NT2/D1 (cell line): Measurements from ENCODE around the gene LSS.

Experiments
- DNase-seq: peaks from one replicate; pipeline ENCODE4 v3.0.0-alpha.2; 2011; ENCODE audit warnings: low read depth, low spot score
- H3K27me3 ChIP-seq: 2 replicates; pipeline ENCODE4 v1.6.0; 2011; ENCODE audit warnings: mild to moderate bottlenecking; ENCODE audit not compliant: insufficient read length, insufficient read depth
- H3K36me3 ChIP-seq: 2 replicates; pipeline ENCODE4 v1.6.1; 2011; ENCODE audit warnings: mild to moderate bottlenecking, low read length, mixed read lengths; ENCODE audit not compliant: insufficient read depth, insufficient read length
- H3K4me1 ChIP-seq: 2 replicates; pipeline ENCODE4 v1.5.1; 2011; ENCODE audit not compliant: insufficient read depth, insufficient read length
- H3K4me3 ChIP-seq: 2 replicates; pipeline ENCODE4 v1.5.1; 2011; ENCODE audit warnings: low read depth; ENCODE audit not compliant: insufficient read length
- H3K9ac ChIP-seq: 2 replicates; pipeline ENCODE4 v1.6.0; 2011; ENCODE audit warnings: low read depth; ENCODE audit not compliant: insufficient read length
- H3K9me3 ChIP-seq: 2 replicates; pipeline ENCODE4 v1.5.1; 2011; ENCODE audit warnings: mild to moderate bottlenecking, low read length; ENCODE audit not compliant: insufficient read depth
- SUZ12 ChIP-seq: IDR thresholded peaks from 2 replicates; pipeline ENCODE4 v1.6.1; 2011; ENCODE audit not compliant: insufficient read length, insufficient read depth; ENCODE audit errors: extremely low read depth
- YY1 ChIP-seq: IDR thresholded peaks from 2 replicates; pipeline ENCODE4 v1.6.1; 2011; ENCODE audit not compliant: insufficient read length, insufficient read depth
- ZNF274 ChIP-seq: IDR thresholded peaks from 2 replicates; pipeline ENCODE4 v1.6.1; 2011; ENCODE audit warnings: mild to moderate bottlenecking, low read depth, low read length

Gene LSS

DNA sequence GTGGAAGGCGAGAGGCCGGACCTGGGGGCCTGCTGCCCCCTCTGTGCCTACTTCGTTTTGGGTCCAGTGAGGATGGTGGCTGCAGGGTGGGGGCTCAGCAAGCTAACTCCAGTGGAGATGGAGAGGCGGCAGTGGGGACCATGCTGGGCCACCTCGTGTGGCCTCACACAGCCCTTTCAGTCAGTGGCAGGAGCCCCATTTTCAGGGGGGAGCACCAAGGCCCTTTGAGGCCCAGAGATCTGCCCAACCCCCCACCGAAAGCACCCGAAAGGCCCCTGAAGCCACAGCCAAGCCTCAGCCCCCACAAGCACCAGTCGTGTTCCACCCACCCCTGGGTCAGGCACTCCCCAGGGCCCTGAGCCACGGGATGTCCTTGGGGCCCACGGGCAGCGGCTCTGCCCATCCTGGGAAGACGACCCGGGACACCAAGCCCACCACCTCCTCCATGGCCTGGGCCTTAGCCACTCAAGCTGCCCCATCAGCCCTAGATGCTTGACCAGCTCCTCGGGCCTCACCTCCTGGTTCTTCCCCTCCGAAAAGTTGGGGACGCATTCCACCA, 73.5 kb downstream of the LSS start:
- DNase-seq: no peak
- H3K4me1 ChIP-seq: peaks cover 46% of the 10 kb centered on the region

DNA sequence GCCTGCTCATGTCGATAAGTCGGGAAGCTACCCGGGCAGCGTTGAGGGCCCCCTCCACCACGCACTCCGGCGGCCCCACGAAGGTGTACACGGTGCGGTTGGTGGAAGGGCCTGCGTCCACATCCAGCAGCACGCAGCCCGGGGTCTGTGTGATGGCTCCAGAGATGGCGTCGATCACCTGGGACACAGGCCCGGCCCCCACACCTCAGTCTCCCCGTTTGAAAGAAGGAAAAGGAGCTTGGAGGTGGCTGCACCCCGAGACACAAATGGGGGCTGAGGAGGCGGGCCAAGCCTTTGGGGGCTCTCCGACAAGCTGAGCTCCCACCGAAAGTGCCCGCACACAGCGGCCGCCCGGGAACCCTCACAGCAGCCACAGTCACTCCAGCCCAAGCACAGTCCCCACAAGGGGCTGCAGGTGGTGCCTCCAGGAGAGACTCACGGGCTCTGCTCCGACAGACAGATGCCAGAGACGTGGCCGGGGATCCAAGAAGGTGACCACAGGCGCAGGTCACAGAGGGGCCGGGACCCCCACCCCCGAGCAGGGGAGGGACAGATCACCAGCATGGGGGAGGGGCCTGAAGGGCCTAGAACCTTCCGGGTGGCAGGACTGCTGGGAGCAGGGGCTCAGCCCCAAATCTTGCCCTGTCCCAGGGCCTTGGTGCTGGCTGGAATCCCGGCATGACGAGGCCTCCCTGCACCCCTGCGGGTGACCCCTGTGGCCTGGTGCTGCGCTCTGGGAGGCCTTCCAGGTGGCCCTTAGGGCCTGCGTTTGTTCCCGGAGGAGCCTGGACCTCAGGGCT, 74.2 kb downstream of the LSS start:
- Histone ChIP-seq H3K9me3 (no peaks in the 10 kb centered on the region), H3K27me3 (no peaks in the 10 kb centered on the region), H3K4me1 (peaks cover 48% of the 10 kb centered on the region), H3K4me3 (no peak overlapping the region), H3K9ac (peak overlapping the region; percentile 26), H3K36me3 (peaks cover 8% of the 10 kb centered on the region)
- TF ChIP-seq YY1 (no peak), ZNF274 (no peak), SUZ12 (no peak)
- DNase-seq: no peak

More for the DNA sequence above, 73.5 kb downstream of the LSS start:
- peaks cover 12% of the 10 kb centered on the region for H3K36me3 ChIP-seq
- peaks cover 3% of the 10 kb centered on the region; the same call in 1 of the 2 replicates for H3K9me3 ChIP-seq
- no peaks in the 10 kb centered on the region for H3K27me3 ChIP-seq
- H3K4me3 ChIP-seq: no peak overlapping the region
- no peak for TF ChIP-seq YY1
- no peak for TF ChIP-seq SUZ12
- no peak for TF ChIP-seq ZNF274
- H3K9ac ChIP-seq: peak overlapping the region; percentile 18

GRCh38 chr21:46153247-46154154, 75.1 kb downstream of the LSS start:
- Histone ChIP-seq H3K9ac (peak overlapping the region; percentile 52), H3K4me1 (peaks cover 48% of the 10 kb centered on the region), H3K9me3 (no peaks in the 10 kb centered on the region), H3K27me3 (no peaks in the 10 kb centered on the region), H3K36me3 (peaks cover 8% of the 10 kb centered on the region), H3K4me3 (no peak overlapping the region)
- TF ChIP-seq YY1 (no peak), SUZ12 (no peak), ZNF274 (no peak)
- DNase-seq: peak; percentile 62

GRCh38 chr21:46152927-46153246, 75.7 kb downstream of the LSS start:
- H3K9me3 ChIP-seq: no peaks in the 10 kb centered on the region
- peaks cover 8% of the 10 kb centered on the region for H3K36me3 ChIP-seq
- no peak overlapping the region for H3K4me3 ChIP-seq
- peaks cover 49% of the 10 kb centered on the region for H3K4me1 ChIP-seq
- no peaks in the 10 kb centered on the region for H3K27me3 ChIP-seq
- TF ChIP-seq ZNF274: no peak
- no peak for TF ChIP-seq SUZ12
- no peak for TF ChIP-seq YY1
- H3K9ac ChIP-seq: peak overlapping the region; percentile 52
- DNase-seq: no peak

DNA sequence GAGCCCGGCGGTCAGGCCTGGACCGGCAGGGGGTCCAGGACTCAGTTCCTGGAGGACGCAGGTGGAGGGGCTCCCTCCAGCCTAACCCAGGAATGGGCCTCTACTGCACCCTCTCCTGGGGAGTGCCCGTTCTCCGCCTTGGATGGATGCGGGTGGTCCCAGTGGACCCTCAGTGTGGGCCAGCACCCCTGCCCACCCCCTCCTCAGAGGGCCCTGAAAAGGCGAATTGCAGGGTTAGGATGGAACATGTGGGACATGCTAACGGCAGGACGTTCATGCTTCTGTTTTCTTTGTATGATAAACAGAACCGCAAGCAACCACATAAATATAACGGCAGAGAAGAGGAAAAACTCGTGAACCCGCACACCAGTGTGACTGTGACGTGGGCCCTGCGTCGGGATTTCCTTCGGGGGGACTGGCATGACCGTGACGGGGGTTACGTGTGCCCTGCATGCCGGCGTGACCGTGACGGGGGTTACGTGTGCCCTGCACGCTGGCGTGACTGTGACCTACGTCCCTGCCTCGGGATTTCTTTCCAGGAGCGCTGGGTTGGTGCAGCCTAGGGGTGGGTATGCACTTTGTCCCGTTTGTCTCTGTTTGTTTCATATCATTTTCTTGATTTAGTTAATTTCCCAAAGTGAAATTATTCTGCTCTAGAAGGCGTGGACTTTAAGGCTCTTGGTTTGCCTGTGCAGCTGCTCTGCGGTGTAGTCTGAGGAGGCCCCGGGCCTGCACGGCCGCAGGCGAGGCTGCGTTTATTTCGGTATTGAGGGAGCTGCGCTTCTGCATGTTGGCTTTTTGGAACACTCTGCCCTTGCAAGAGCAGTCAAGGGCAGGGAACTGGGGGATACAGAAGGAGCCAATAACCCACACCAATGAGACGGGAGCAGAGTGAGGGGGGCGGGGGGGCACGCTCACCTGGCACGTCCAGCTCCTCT, 76.3 kb downstream of the LSS start:
- peak overlapping the region; percentile 52 for H3K9ac ChIP-seq

DNA sequence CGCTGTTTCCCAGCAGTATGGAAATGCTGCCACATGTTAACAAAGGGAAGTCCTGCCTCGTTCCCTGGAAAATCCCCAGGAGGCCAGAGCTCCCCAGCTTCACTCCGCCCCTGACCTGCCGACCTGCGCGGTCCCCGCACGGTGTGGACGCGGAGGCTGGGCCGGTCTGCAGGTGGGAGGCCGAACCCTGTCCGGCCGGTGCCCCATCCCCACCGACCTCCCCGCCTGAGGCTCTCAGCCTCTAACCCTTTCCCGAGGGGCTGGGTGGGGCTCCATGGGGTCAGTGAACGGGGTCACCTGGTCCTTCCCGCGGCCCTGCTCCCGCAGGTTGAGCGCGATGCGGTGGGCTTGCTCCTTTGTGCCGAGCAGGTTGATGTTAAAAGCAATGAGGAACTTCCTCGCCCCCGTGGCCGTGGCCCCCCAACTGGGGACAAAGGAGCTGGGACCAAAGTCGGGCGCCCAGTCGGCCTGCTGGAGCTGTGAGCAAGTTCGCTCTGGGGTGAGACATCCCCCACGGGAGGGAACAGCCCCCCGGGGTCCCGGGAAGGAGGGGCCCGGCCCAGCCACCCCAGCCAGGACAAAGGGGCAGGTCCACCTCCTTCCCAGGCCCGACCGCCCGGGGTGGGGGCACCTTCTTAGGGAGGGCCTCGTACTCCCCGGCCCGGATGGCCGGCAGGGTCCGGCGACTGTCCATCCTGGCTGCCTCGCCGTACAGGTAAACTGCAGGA, 77.1 kb downstream of the LSS start:
- peak overlapping the region; percentile 22 for H3K9ac ChIP-seq
- TF ChIP-seq YY1 (no peak), SUZ12 (no peak), ZNF274 (no peak)
- no peaks in the 10 kb centered on the region for H3K27me3 ChIP-seq
- H3K9me3 ChIP-seq: no peaks in the 10 kb centered on the region
- H3K36me3 ChIP-seq: peaks cover 4% of the 10 kb centered on the region
- no peak overlapping the region for H3K4me3 ChIP-seq
- no peak for DNase-seq
- H3K4me1 ChIP-seq: peaks cover 48% of the 10 kb centered on the region

More for the DNA sequence above, 76.3 kb downstream of the LSS start:
- H3K27me3 ChIP-seq: no peaks in the 10 kb centered on the region
- H3K36me3 ChIP-seq: peaks cover 8% of the 10 kb centered on the region
- no peak for TF ChIP-seq SUZ12
- no peak for TF ChIP-seq ZNF274
- no peak for TF ChIP-seq YY1
- peaks cover 48% of the 10 kb centered on the region for H3K4me1 ChIP-seq
- no peaks in the 10 kb centered on the region for H3K9me3 ChIP-seq
- no peak for DNase-seq
- H3K4me3 ChIP-seq: no peak overlapping the region
